NCI-H1092 treated with DMSO at 0.1 percent for 48 hours (cell line): ENCODE data around the gene IGF1R.

ENCODE experiments used
- DNase-seq: peaks from one replicate; lab custom pipeline; 2025; lab: John Stamatoyannopoulos, UW

Gene IGF1R

DNA sequence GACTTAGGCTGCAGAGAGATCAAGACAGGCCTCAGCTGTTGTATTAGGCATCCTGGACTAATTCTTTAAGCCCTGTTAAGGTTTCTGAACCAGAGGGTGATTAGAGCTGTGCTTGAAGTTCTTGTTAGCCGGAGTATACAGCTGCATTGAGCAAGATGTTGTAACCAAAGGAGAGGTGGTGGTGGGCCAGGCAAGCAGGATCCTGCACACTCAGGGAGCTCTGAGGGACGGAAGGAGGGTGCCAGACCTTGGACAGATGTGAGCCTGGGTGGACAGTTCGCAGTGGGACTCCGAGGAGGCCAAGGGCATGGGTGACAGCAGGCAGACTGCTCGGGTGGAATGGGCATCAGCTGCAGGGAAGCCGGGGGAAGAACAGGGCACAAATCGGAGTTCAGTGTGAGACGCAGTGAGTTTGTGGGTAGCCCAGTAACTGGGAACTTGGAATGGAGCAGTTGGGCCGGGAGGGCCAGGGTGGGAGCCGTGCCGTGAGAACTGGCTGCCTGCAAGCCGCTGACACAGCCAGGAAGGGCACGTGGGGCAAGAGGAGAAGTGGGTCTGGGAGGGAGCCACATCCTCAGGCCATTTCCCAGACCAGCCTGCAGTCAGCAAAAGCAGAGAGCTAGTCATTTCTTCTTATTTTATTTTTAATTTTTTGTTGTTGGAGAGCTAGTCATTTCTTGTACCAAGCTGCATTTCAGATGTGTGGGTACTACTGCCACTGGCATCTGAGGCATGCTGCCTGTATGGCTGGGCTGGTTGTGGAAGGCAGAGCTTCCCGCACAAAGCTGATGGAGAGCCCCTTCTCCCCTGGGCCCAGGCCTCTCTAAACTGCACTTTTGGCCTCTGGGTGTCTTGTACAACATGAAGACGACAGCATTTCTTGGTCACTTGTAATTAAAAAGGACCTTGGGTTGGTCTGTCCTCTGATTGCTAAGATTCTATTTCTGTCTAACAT, 298.2 kb downstream of the IGF1R start:
- no peak for DNase-seq

DNA sequence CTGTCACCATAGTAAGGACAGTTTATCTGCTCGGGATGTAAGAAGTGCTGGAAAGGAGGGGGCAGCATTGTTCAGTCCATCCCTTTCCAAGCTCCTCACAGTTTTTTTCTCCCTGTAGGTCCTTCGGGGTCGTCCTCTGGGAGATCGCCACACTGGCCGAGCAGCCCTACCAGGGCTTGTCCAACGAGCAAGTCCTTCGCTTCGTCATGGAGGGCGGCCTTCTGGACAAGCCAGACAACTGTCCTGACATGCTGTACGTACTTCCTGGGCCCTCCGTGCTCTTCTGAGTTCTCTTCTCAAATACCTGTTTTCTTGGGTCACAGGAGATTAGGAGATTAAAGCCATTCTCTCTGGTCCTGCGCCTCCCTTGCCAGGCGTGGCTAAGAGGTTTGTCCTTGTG, 300.1 kb downstream of the IGF1R start:
- no peak for DNase-seq

DNA sequence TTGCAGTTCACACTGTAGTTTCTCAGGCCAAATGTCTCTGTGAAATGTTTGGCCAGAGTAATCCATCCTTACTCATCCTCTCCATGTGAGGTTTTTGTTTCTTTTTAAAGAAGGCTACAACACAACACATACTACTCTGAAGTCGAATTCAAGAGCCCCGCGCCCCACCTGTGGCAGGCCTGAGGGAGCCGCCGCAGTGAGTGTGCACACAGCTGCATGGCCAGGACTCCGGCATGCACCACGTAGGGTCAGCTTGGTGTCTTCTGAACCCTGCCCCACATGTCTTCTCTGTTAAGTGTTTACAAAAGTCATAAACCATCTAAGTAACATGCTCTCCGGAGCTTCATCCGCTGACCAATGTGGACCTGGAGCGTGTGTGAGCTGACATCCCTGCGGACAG, 300.6 kb downstream of the IGF1R start:
- no peak for DNase-seq

DNA sequence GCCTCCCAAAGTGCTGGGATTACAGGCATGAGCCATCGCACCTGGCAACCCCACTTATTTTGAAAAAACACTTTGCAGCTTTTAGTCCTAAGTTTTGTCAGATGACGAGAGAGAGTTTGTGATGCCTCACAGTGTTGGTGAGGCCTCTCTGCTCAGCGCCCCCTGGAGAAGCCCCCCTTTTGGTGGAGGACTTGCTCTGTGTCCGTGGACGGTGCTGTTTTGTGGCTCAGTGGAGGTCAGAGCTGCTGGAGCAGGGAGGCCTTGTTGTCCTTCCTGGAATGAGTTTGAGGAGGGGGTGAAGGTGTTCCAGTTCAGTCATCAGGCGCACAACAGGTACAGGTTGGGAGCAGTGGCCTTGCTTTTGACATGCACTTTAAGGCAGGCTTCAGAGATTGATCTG, 301.3 kb downstream of the IGF1R start:
- DNase-seq = no peak

DNA sequence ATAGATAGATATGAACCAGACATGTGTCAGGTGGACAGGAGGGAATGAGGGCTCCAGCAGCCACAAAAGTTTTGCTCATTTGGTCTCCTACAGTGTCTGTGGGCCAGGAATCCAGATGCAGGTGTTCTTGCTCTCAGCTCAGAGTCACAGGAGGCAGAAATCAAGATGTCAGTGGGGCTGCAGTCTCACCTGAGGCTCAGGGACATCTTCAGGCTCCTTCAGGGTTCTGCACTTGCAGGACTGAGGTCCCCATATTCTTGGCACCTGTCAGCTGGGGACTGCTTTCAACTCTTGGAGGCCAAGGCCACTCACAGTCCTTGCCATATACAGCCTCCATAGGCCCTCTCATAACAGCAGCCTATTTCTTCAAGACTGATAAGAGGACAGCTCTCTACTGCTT, 301.9 kb downstream of the IGF1R start:
- no peak for DNase-seq

DNA sequence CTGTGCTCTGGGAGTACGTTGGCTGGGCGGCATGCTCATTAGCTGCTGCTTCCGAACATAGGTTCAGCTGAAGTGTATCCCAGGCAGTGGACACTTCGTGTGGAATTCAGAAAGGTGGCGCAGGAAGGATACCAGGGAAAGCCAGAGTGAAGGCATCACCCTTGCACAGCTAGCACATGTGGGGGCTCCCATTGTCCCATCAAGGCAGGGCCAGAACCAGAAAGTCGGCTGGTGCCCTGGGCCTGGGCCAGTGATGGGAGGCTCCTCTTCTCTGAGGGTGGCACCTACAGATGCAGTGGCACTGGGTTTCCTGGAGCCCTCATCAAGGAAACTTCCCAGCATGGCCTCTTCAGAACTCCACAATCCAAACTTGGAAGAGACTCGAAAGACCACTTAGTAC, 302.7 kb downstream of the IGF1R start:
- DNase-seq = no peak

DNA sequence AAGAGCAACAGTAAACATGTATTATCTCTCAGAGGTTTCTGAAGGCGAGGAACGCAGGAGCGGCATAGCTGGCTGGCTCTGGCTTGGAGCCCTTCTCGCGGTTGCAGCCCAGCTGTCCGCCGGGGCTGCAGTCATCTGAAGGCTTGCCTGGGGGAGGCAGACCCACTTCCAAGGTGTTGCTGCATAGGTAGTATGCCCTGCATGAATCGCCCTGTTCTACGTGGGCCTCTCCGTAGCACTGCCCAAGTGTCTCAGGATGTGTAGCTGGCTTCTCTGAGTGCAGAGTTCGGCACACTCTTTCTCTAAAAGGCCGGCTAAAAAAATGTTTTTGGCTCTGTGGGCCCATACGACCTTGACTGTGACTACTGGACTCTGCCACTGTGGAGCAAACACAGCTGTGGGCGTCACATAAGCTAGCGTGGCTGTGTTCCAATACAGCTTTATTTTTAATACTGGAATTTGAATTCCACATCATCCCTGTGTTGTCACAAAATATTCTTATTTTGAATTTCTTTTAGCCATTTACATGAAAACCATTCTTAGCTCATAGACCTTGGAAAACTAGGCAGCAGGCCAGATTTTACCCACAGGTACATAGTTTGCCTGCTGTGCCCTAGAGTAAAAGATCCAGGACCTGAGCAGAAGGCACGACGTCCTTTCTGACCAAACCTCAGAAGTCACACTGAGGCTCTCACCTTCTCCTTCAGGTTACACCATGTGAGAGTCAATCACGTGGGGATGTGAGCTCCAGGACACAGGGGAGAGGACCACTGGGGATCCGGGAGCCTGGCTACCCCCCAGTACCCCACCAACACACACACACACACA, 303.4 kb downstream of the IGF1R start:
- DNase-seq = no peak

DNA sequence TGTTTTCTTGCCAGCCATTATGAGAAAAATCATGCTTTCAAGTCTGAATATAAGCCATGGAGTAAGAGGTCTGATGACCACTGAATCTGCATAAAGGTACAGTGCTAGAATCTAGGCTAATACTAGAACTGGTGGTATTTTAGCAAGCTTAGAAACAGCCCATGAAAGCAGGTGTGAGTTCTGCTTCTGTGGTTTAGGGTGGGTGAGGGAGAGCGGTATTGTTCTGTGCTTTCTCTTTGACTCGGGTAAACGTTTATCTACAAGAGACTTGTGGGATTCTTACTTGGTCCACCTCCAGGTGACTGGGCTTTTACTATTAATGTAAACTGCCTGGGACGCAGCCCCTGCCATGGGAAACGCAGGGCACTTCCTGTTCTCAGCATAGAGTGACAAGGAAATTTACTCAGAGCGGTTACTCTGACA, 304.1 kb downstream of the IGF1R start:
- no peak for DNase-seq

DNA sequence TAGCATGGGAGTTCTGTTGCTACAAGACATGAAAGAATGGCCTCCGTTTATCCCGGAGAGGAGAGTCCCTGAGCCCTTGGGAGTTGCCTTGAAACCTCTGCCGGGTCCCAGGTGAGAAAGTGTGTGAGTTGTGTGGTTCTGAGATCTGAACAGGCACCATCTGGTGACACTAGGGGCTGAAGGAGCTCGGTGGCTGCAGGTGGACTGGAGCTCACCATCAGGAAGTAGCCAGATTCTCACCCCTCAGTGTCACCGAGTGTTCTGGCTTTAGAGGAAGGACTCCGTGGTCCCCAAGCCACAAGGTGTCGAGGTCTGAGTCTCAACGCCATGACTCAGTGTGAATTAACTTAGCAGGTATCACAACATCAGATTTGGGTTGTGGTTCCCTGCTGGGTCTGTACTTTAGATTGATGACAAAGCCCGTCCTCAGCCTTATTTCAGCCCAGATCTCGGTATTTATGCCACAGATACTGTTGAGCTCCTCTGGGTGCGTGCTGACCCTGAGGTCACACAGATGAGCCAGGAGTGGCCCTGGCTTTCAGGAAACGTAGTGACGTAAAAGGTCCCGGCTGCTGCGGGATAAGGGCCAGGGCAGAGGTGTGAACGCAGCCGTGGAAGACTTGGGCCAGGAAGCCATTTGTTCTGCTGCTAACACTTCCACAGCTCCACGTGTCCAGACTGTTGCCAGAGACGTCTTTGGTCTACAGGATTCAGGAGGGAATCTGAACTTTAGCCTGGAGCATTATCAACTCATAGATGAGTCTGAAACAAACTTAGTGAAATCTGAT, 304.9 kb downstream of the IGF1R start:
- no peak for DNase-seq

DNA sequence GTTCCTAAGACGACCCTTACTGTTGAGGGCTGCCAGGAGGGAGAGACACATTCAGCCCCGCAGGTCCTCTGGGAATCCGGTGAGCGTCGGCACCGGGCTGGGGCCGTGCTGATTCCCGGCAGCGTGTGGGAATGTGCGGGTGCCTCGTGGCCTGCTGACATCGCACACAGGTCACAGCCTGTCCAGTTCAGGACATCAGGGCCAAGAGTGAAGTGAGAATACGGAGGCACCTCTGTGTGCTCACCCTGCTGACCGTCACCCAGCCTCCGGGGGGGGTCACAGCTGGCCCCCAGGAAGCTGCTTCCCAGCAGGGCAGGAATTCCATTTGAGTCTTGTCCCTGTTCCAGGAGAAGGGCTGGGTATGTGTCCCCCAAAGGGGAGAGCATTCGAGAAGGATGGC, 305.6 kb downstream of the IGF1R start:
- no peak for DNase-seq

DNA sequence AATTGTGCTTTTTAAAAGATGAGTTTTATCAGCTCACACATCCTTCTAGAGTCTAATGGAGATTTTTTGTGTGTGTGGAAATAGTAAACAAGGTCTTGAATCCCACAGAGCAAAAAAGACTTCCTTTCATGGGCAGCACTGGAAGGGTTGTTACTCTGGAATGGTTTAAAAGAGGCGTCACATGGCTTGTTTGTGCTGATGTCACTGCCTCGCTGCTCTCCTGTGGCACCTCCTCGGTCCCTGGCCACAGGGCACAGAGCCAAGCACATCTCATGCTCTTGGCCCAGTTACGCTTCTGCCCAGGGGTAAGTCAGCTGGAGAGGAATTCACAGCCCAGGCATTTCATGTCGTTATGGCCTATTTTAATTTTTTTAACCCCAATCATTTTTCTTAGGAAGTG, 306.1 kb downstream of the IGF1R start:
- peak; percentile 21 for DNase-seq

DNA sequence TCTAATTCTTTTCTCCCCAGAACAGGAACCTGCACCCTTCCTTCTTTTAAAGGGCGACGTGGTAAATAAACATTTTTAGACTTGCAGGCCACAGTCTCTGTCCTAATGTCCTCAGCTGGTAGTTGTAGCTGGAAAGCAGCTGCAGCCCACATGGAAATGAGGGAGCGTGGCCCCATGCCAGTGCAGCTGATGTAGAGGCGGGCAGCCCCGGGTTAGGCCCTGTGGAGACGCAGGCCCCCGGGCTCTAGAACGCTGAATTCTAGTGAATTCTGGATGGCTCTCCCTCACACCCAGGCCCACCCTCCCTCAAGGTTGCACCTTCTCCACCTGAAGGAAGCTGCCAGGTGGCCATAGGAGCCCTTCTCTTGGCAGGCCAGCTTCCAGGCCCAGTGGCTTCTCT, 307.0 kb downstream of the IGF1R start:
- DNase-seq = no peak

DNA sequence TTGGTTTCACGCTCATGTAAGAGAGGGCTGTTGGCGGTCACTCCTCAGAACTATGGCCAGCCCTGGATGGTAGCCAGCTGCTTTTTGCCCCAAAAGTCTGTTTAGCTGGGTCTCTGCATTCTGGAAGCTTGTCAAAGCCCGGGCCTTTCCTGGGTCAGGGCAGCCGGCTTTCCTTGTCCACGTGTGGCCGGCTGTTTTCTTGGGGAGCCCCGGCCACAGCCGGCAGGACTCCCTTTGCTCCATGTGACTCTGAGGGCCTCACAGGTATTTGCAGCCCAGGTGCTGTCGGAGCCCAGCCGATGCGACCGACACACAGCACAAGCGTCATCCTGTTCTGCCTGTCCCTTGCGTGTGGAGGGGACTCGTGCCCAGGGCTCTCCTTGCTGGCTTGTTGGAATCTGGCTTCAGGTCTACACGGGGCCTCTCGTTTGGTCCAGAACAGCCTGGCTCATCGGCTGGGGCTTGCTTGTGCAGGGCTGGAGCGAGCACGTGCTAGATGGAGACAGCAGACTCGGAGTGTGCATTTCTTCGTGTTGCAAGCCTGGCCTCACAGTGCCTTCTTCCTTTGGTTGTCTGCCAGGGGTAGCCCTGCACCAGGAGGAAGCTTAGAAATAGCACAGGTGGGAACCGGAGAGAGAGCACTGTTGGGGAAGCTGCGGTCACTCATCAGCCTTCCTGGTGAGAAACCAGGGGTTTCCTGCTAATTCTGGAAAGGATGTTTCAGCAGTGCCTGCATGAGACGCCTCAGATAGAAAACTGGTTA, 307.8 kb downstream of the IGF1R start:
- no peak for DNase-seq

DNA sequence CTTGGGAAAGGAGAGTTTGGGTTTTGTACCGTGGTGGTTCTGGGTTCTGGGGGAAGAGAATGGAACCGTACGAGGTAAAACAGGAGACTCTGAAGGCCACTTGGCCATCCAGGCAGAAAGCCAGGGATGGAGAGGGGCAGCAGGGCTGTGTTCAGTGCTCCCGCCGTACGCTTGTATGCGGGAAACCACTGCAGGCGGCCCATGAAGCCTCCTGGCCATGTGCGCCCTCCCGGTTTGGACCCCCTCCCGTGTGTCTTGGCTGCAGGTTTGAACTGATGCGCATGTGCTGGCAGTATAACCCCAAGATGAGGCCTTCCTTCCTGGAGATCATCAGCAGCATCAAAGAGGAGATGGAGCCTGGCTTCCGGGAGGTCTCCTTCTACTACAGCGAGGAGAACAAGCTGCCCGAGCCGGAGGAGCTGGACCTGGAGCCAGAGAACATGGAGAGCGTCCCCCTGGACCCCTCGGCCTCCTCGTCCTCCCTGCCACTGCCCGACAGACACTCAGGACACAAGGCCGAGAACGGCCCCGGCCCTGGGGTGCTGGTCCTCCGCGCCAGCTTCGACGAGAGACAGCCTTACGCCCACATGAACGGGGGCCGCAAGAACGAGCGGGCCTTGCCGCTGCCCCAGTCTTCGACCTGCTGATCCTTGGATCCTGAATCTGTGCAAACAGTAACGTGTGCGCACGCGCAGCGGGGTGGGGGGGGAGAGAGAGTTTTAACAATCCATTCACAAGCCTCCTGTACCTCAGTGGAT, 308.6 kb downstream of the IGF1R start:
- DNase-seq = no peak

DNA sequence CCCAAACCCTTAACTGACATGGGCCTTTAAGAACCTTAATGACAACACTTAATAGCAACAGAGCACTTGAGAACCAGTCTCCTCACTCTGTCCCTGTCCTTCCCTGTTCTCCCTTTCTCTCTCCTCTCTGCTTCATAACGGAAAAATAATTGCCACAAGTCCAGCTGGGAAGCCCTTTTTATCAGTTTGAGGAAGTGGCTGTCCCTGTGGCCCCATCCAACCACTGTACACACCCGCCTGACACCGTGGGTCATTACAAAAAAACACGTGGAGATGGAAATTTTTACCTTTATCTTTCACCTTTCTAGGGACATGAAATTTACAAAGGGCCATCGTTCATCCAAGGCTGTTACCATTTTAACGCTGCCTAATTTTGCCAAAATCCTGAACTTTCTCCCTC, 309.3 kb downstream of the IGF1R start:
- no peak for DNase-seq

DNA sequence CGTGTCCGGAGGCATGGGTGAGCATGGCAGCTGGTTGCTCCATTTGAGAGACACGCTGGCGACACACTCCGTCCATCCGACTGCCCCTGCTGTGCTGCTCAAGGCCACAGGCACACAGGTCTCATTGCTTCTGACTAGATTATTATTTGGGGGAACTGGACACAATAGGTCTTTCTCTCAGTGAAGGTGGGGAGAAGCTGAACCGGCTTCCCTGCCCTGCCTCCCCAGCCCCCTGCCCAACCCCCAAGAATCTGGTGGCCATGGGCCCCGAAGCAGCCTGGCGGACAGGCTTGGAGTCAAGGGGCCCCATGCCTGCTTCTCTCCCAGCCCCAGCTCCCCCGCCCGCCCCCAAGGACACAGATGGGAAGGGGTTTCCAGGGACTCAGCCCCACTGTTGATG, 309.7 kb downstream of the IGF1R start:
- no peak for DNase-seq

DNA sequence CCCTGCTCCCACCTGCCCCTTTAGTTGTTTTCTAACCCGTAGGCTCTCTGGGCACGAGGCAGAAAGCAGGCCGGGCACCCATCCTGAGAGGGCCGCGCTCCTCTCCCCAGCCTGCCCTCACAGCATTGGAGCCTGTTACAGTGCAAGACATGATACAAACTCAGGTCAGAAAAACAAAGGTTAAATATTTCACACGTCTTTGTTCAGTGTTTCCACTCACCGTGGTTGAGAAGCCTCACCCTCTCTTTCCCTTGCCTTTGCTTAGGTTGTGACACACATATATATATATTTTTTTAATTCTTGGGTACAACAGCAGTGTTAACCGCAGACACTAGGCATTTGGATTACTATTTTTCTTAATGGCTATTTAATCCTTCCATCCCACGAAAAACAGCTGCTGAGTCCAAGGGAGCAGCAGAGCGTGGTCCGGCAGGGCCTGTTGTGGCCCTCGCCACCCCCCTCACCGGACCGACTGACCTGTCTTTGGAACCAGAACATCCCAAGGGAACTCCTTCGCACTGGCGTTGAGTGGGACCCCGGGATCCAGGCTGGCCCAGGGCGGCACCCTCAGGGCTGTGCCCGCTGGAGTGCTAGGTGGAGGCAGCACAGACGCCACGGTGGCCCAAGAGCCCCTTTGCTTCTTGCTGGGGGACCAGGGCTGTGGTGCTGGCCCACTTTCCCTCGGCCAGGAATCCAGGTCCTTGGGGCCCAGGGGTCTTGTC, 310.7 kb downstream of the IGF1R start:
- DNase-seq = no peak

DNA sequence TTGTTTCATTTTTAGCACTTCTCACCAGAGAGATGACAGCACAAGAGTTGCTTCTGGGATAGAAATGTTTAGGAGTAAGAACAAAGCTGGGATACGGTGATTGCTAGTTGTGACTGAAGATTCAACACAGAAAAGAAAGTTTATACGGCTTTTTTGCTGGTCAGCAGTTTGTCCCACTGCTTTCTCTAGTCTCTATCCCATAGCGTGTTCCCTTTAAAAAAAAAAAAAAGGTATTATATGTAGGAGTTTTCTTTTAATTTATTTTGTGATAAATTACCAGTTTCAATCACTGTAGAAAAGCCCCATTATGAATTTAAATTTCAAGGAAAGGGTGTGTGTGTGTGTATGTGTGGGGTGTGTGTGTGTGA, 311.3 kb downstream of the IGF1R start:
- DNase-seq = no peak

DNA sequence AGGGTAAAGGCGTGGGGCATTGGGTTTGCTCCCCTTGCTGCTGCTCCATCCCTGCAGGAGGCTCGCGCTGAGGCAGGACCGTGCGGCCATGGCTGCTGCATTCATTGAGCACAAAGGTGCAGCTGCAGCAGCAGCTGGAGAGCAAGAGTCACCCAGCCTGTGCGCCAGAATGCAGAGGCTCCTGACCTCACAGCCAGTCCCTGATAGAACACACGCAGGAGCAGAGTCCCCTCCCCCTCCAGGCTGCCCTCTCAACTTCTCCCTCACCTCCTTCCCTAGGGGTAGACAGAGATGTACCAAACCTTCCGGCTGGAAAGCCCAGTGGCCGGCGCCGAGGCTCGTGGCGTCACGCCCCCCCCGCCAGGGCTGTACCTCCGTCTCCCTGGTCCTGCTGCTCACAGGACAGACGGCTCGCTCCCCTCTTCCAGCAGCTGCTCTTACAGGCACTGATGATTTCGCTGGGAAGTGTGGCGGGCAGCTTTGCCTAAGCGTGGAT, 312.3 kb downstream of the IGF1R start:
- no peak for DNase-seq

DNA sequence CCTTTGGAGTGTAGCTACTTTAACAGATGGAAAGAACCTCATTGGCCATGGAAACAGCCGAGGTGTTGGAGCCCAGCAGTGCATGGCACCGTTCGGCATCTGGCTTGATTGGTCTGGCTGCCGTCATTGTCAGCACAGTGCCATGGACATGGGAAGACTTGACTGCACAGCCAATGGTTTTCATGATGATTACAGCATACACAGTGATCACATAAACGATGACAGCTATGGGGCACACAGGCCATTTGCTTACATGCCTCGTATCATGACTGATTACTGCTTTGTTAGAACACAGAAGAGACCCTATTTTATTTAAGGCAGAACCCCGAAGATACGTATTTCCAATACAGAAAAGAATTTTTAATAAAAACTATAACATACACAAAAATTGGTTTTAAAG, 315.1 kb downstream of the IGF1R start:
- no peak for DNase-seq
